Measurements from ENCODE around the gene ALDOA. TPM values are rescaled to one million over a fixed set of nuclear protein-coding genes. Genes with fewer than 3 reads are reported as not detected.

ALDOA gene
- total and polyA plus RNA-seq, 9 of the 15 experiments (the other 6 are each of a cell fraction or from before 2014, with no cell fraction given): 311 to 2,224 (median 1,293) TPM

DNA sequence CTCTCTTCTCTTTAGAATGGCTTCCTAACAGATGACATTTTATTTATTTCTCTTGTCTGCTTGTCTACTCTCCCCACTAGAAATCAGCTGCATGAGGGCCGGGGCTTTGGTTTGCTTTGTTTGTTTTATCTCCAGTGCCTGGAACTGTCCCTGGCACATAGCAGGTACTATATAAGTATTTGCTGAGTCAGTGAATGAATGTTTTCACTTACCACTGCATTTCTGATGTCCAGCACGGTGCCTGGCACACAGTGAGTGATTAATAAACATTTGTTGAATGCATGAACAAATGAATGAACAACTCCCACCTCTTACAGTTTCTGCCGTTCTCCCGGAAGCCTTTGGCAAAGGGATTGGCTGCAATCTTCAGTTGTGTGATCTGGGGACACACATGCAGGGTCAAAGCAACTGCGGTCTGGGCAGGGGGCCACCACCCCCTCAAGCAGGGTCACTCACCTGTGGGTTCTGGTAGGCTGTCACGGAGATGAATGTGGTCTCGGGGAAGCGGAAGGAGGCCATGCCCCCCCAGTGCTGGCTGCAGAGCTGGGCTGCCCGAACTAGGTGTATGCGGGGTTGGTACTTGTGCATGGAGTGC, 22.8 kb downstream of the ALDOA start (continued):
- TF ChIP-seq MAFG (tag; conservative IDR thresholded peaks at IDR 0.05) (peak; percentile 77), HDGF (IDR thresholded peaks at IDR 0.05) (no peak), NFYB (IDR thresholded peaks at IDR 0.05; ENCODE audit: extremely low read depth, insufficient read length) (no peak), TBP (optimal IDR thresholded peaks at IDR 0.05; ENCODE audit: low read depth, low read length) (no peak), ZNF764 (CRISPR knock-in tag; IDR thresholded peaks at IDR 0.05; ENCODE audit: low read depth) (no peak)

DNA sequence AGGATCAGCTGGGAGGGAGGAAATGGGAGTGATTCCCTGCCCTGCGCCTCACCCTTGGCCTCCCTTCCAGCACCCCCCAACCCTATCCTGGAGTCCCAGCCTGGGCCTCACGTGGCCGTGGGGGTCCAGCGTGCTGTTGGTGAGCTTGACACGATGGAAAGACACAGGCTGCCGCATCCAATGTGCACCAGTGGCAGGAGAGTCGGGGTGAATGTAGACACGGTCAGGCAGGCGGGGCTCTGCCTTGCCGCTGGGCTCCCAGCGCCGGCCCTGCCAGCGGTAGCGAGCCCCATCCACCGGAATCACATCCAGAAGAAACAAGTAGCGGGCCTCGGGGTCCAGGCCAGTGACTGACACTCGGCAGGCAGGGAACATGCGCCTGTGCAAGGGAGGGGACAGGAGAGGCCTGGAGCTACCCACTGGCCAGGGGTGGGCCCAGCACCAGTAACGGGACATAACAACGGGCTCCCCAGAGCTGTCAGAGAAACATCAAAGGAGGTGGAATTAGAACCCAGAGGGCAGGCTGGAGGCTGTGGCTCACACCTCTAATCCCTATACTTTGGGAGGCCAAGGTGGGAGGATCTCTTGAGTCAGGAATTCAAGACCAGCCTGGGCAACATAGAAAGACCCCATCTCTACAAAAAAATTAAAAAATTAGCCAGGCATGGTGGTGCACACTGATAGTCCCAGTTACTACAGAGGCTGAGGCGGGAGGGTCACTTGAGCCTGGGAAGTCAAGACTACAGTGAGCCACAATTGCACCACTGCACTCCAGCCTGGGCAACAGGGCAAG, 23.5 kb downstream of the ALDOA start:
- Histone ChIP-seq H3K4me1 (replicated peaks in 1 of 2; ENCODE audit: control insufficient read depth in 2 of 2, insufficient read depth in 2 of 2, low read length in 2 of 2) (peaks cover 13 to 65% of the 10 kb centered on the region in 2 experiments), H4K20me1 (replicated peaks; ENCODE audit: control insufficient read depth, insufficient read depth, low read length) (no peaks in the 10 kb centered on the region), H3K4me3 (no peak overlapping the region), H2AFZ (ENCODE audit: low read depth, low read length) (no peak overlapping the region), H3K9me3 (replicated peaks; ENCODE audit: control insufficient read depth, insufficient read depth, low read depth, low read length) (no peaks in the 10 kb centered on the region), H3K36me3 (ENCODE audit: control insufficient read depth, insufficient read depth, low read length) (peaks cover 27% of the 10 kb centered on the region; the same call in 2 of the 3 replicates), H3K9ac (ENCODE audit: insufficient read depth in 1 of 2, low read depth in 2 of 2, low read length in 2 of 2) (peak overlapping the region in 1 of 2 experiments; percentile 79; a peak in 2 of 4 replicates), H3K9me1 (ENCODE audit: control insufficient read depth, insufficient read depth, low read length) (no peaks in the 10 kb centered on the region), H3K4me2 (ENCODE audit: insufficient read depth, low read length) (no peak overlapping the region), H3K79me2 (ENCODE audit: control insufficient read depth, insufficient read depth, low read length) (peaks cover 3% of the 10 kb centered on the region; the same call in 1 of the 3 replicates), H3K27me3 (ENCODE audit: control insufficient read depth in 2 of 2, insufficient read depth in 2 of 2, low read length in 2 of 2) (no peaks in the 10 kb centered on the region), H3K27ac (ENCODE audit: extremely low read depth, low read depth, low read length) (no peak overlapping the region)
- no peak for DNase-seq (ENCODE audit: extremely low read depth in 1 of 4, low spot score in 3 of 4)
- ATAC-seq: no peak
- no peak for FAIRE-seq
- 87% methylated on average over 20 of the region's 22 CpGs for WGBS (ENCODE audit: insufficient coverage, low coverage, missing lambda C conversion rate)
- ChIA-PET POLR2A (interaction anchor here (0.5 to 4.8 kb wide), 2 partner anchors 10 to 160 kb away, joined by 4 to 59 read pairs; partner anchors contain the start of gene PPP4C), CTCF (ENCODE audit: low intra/inter-chr PET ratio) (no interaction called here)
- intact Hi-C loops (cut with micrococcal nuclease) (no loop called here), in situ Hi-C loops (cut with MboI) (no loop called here)
- BruUV-seq (replicated peaks): no TSS peak
- TF ChIP-seq RUNX1 (IDR thresholded peaks at IDR 0.05; ENCODE audit: low read depth) (no peak), FUS (optimal IDR thresholded peaks at IDR 0.05; ENCODE audit: low read depth, low read length) (no peak), ZNF668 (CRISPR knock-in tag; IDR thresholded peaks at IDR 0.05) (no peak), POLR2G (IDR thresholded peaks at IDR 0.05; ENCODE audit: low read depth, low read length) (0 out of 2 replicates have a peak, but pooled peaks have one; percentile 38), PRMT5 (CRISPR knock-in tag; IDR thresholded peaks at IDR 0.05) (no peak), MTA2 (IDR thresholded peaks at IDR 0.05; ENCODE audit: low read depth) (no peak), ESRRA (IDR thresholded peaks at IDR 0.05; ENCODE audit: borderline replicate concordance, low read depth) (no peak)
- TF ChIP-seq, protein P1, sequence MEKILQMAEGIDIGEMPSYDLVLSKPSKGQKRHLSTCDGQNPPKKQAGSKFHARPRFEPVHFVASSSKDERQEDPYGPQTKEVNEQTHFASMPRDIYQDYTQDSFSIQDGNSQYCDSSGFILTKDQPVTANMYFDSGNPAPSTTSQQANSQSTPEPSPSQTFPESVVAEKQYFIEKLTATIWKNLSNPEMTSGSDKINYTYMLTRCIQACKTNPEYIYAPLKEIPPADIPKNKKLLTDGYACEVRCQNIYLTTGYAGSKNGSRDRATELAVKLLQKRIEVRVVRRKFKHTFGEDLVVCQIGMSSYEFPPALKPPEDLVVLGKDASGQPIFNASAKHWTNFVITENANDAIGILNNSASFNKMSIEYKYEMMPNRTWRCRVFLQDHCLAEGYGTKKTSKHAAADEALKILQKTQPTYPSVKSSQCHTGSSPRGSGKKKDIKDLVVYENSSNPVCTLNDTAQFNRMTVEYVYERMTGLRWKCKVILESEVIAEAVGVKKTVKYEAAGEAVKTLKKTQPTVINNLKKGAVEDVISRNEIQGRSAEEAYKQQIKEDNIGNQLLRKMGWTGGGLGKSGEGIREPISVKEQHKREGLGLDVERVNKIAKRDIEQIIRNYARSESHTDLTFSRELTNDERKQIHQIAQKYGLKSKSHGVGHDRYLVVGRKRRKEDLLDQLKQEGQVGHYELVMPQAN (IDR thresholded peaks at IDR 0.05; ENCODE audit: borderline replicate concordance): no peak
- TF ChIP-seq, protein P2, sequence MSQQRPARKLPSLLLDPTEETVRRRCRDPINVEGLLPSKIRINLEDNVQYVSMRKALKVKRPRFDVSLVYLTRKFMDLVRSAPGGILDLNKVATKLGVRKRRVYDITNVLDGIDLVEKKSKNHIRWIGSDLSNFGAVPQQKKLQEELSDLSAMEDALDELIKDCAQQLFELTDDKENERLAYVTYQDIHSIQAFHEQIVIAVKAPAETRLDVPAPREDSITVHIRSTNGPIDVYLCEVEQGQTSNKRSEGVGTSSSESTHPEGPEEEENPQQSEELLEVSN (IDR thresholded peaks at IDR 0.05; ENCODE audit: borderline replicate concordance in 1 of 2, extremely low read depth in 1 of 2, insufficient read depth in 1 of 2, insufficient read length in 1 of 2, low read depth in 1 of 2, low read length in 1 of 2, poor library complexity in 1 of 2, severe bottlenecking in 1 of 2): no peak
- TF ChIP-seq, protein P3, sequence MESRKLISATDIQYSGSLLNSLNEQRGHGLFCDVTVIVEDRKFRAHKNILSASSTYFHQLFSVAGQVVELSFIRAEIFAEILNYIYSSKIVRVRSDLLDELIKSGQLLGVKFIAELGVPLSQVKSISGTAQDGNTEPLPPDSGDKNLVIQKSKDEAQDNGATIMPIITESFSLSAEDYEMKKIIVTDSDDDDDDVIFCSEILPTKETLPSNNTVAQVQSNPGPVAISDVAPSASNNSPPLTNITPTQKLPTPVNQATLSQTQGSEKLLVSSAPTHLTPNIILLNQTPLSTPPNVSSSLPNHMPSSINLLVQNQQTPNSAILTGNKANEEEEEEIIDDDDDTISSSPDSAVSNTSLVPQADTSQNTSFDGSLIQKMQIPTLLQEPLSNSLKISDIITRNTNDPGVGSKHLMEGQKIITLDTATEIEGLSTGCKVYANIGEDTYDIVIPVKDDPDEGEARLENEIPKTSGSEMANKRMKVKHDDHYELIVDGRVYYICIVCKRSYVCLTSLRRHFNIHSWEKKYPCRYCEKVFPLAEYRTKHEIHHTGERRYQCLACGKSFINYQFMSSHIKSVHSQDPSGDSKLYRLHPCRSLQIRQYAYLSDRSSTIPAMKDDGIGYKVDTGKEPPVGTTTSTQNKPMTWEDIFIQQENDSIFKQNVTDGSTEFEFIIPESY (CRISPR knock-in tag; IDR thresholded peaks at IDR 0.05): peak; percentile 42; the same call in 1 of the 2 replicates

All from K562 (cell line).